Right cardiac atrium (tissue), 5 donors: ENCODE data around the gene NR1I3. TPM values are rescaled to one million over a fixed set of nuclear protein-coding genes. Genes with fewer than 3 reads are reported as not detected.

Experiments used
- microRNA-seq, 2 donors: library from miRNA; unstranded; fragments of <30 nt; microRNA quantifications; one replicate each; pipeline ENCODE4 v1.2.0, GENCODE V29; 2020 to 2021
- polyA plus RNA-seq: library from polyadenylated mRNA; stranded (reverse); fragments of 200-250 nt; gene quantifications from one replicate; pipeline ENCODE4 v1.2.3, GENCODE V29; 2013
- total RNA-seq, 4 donors: library from RNA; stranded (reverse); fragmentation: NEBNext Ultra II Directional; extraction: Animal tissue kit (Norgen Biotek cat#: 25700); gene quantifications; one replicate each; pipeline ENCODE4 v1.2.1, GENCODE V29; 2021
- donor health status: healthy with polysubstance abuse.
- donor health status: DM: no; HTN: yes; CAD: no.
- donor health status: DM: no; HTN: no; CAD: no.
- donor health status: DM: no; HTN: yes; CAD: no; lungs with severe emphysema.
- donor health status: DM: yes; HTN: yes; CAD: no.

The NR1I3 gene
- total and polyA plus RNA-seq, 5 donors: 0.18 TPM; not detected in 4

Small RNA genes lying within 50 kb of the gene (microRNA-seq; reads per million reads assigned to microRNA genes)
- 2.1 to 2.7 reads per million in 2 donors for gene MIR5187

Other genes with a start within 250 kb of the NR1I3 start
- gene F11R, start 217.1 kb downstream of the NR1I3 start, total RNA-seq: 10 to 100 TPM; 18.8 to 27.2 (median 25.3) TPM
- gene F11R, start 217.1 kb downstream of the NR1I3 start, polyA plus RNA-seq: 12.6 TPM
- gene TSTD1, start 199.2 kb downstream of the NR1I3 start, total RNA-seq: 10 to 100 TPM; 23.5 to 46.8 (median 35.8) TPM
- gene TSTD1, start 199.2 kb downstream of the NR1I3 start, polyA plus RNA-seq: 63.6 TPM
- gene USF1, start 192.2 kb downstream of the NR1I3 start, total RNA-seq: 10 to 100 TPM; 34.5 to 41.4 (median 40.7) TPM
- gene USF1, start 192.2 kb downstream of the NR1I3 start, polyA plus RNA-seq: 32.8 TPM
- 1 to 10 TPM; 2.7 to 5.0 (median 4.7) TPM for gene ARHGAP30, start 168.3 kb downstream of the NR1I3 start, total RNA-seq
- 1.5 TPM for gene ARHGAP30, start 168.3 kb downstream of the NR1I3 start, polyA plus RNA-seq
- not detected for gene NECTIN4, start 148.6 kb downstream of the NR1I3 start, total RNA-seq
- 0.02 TPM for gene NECTIN4, start 148.6 kb downstream of the NR1I3 start, polyA plus RNA-seq
- gene KLHDC9, start 139.8 kb downstream of the NR1I3 start, total RNA-seq: 1 to 10 TPM; 3.4 to 5.4 (median 4.4) TPM
- 5.1 TPM for gene KLHDC9, start 139.8 kb downstream of the NR1I3 start, polyA plus RNA-seq
- 10 to 100 TPM; 44.9 to 58.6 (median 51.5) TPM for gene PFDN2, start 120.2 kb downstream of the NR1I3 start, total RNA-seq
- gene PFDN2, start 120.2 kb downstream of the NR1I3 start, polyA plus RNA-seq: 151 TPM
- gene NIT1, start 120.1 kb downstream of the NR1I3 start, total RNA-seq: 10 to 100 TPM; 28.0 to 33.5 (median 30.4) TPM
- 29.7 TPM for gene NIT1, start 120.1 kb downstream of the NR1I3 start, polyA plus RNA-seq
- gene DEDD, start 105.5 kb downstream of the NR1I3 start, total RNA-seq: 10 to 100 TPM; 26.3 to 30.6 (median 28.7) TPM
- 15.5 TPM for gene DEDD, start 105.5 kb downstream of the NR1I3 start, polyA plus RNA-seq
- 10 to 100 TPM; 82.6 to 91.0 (median 89.1) TPM for gene UFC1, start 84.2 kb downstream of the NR1I3 start, total RNA-seq
- gene UFC1, start 84.2 kb downstream of the NR1I3 start, polyA plus RNA-seq: 99.9 TPM
- 10 to 100 TPM; 14.9 to 25.7 (median 20.9) TPM for gene USP21, start 78.7 kb downstream of the NR1I3 start, total RNA-seq
- gene USP21, start 78.7 kb downstream of the NR1I3 start, polyA plus RNA-seq: 18.1 TPM
- gene PPOX, start 71.8 kb downstream of the NR1I3 start, total RNA-seq: 10 to 100 TPM; 11.4 to 16.0 (median 14.9) TPM
- 15.2 TPM for gene PPOX, start 71.8 kb downstream of the NR1I3 start, polyA plus RNA-seq
- 10 to 100 TPM; 16.0 to 21.0 (median 19.7) TPM for gene B4GALT3, start 60.7 kb downstream of the NR1I3 start, total RNA-seq
- 17.5 TPM for gene B4GALT3, start 60.7 kb downstream of the NR1I3 start, polyA plus RNA-seq
- 100 to 1,000 TPM in 1 of 4 donors, 10 to 100 TPM in 2, 1 to 10 TPM in 1; 6.9 to 111 (median 17.2) TPM for gene ADAMTS4, start 39.1 kb downstream of the NR1I3 start, total RNA-seq
- 24.4 TPM for gene ADAMTS4, start 39.1 kb downstream of the NR1I3 start, polyA plus RNA-seq
- 100 to 1,000 TPM; 162 to 229 (median 177) TPM for gene NDUFS2, start 35.8 kb downstream of the NR1I3 start, total RNA-seq
- gene NDUFS2, start 35.8 kb downstream of the NR1I3 start, polyA plus RNA-seq: 219 TPM
- gene FCER1G, start 22.9 kb downstream of the NR1I3 start, total RNA-seq: 10 to 100 TPM; 23.3 to 44.3 (median 32.9) TPM
- gene FCER1G, start 22.9 kb downstream of the NR1I3 start, polyA plus RNA-seq: 33.4 TPM
- not detected for gene APOA2, start 14.6 kb downstream of the NR1I3 start, total RNA-seq
- gene APOA2, start 14.6 kb downstream of the NR1I3 start, polyA plus RNA-seq: 0.34 TPM
- gene TOMM40L, start 12.1 kb downstream of the NR1I3 start, total RNA-seq: 10 to 100 TPM; 27.7 to 42.9 (median 32.1) TPM
- 31.9 TPM for gene TOMM40L, start 12.1 kb downstream of the NR1I3 start, polyA plus RNA-seq
- gene PCP4L1, start 20.5 kb upstream of the NR1I3 start, total RNA-seq: under 1 TPM; 0.21 to 0.94 (median 0.57) TPM
- gene PCP4L1, start 20.5 kb upstream of the NR1I3 start, polyA plus RNA-seq: 0.45 TPM
- 10 to 100 TPM in 1 of 4 donors, 1 to 10 TPM in 3; 4.8 to 10.2 (median 8.5) TPM for gene MPZ, start 71.8 kb upstream of the NR1I3 start, total RNA-seq
- 23.2 TPM for gene MPZ, start 71.8 kb upstream of the NR1I3 start, polyA plus RNA-seq
- gene SDHC, start 76.2 kb upstream of the NR1I3 start, total RNA-seq: 100 to 1,000 TPM; 236 to 275 (median 248) TPM
- gene SDHC, start 76.2 kb upstream of the NR1I3 start, polyA plus RNA-seq: 167 TPM
- not detected for gene CFAP126, start 129.7 kb upstream of the NR1I3 start, total RNA-seq
- not detected for gene CFAP126, start 129.7 kb upstream of the NR1I3 start, polyA plus RNA-seq